Tibial nerve (tissue), 3 donors: Measurements from ENCODE around the gene VSNL1.

Experiments used
- CTCF ChIP-seq, 5 experiments: fragments of 200-600 bp in 3 of 5; fragments of 450-650 bp in 2 of 5; sonication (generic) in 3 of 5; IDR thresholded peaks; one replicate each; pipeline ENCODE4 v1.5.1; 2016 to 2019; ENCODE audit warnings: antibody characterized with exemption in 5 of 5, mild to moderate bottlenecking in 3 of 5, moderate library complexity in 2 of 5
- POLR2A ChIP-seq, 2 donors: fragments of 450-650 bp; IDR thresholded peaks; one replicate each; pipeline ENCODE4 v1.6.1; 2017; ENCODE audit warnings: antibody characterized with exemption in 2 of 2, mild to moderate bottlenecking in 2 of 2, moderate library complexity in 2 of 2

DNA sequence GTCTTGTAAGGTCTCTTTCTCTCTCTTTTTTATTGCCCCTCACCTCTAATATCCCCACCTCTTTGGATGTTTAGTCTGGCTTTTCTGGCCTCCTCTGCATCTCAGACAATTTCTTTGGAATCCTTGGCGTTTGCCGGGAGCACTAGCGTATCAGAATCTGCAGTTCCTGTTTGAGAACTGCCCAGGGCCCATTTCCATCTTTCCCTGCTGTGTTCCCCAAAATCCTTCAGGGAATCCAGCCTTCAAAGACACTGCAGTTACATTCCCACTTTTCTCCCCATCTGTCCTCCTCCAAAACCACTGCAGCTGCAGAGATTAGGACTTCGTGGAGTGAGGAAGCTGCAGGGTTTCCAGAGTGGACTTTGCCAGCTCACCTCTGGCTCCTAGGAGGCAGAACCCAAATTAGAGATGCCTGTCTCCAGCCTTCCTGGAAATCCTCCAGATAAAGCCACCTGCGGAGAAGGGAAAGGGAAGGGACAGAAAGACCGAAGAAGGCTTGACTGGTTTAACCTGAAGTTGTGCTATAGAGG lies 2.7 kb downstream of the VSNL1 start:
- no peak for TF ChIP-seq CTCF (IDR thresholded peaks at IDR 0.05)
- no peak for TF ChIP-seq POLR2A (IDR thresholded peaks at IDR 0.05)
